Ishikawa (cell line): ENCODE results near the gene RUNX1.

Source experiments
- RAD21 ChIP-seq: IDR thresholded peaks from 2 replicates; pipeline ENCODE4 v1.6.1; 2012; ENCODE audit warnings: low read depth
- TAF1 ChIP-seq: IDR thresholded peaks from 2 replicates; pipeline ENCODE4 v1.6.1; 2012; ENCODE audit warnings: low read depth, mild to moderate bottlenecking

GRCh38 chr21:34793471-34793870, 255.6 kb downstream of the RUNX1 start:
- TF ChIP-seq TAF1 (no peak), RAD21 (no peak)
